NCI-H446 (cell line): Measurements from ENCODE around the gene NPAS3.

Source experiments
- DNase-seq, 2 experiments: peaks; one replicate each; lab custom pipeline; 2025; lab: John Stamatoyannopoulos, UW

The NPAS3 gene

GRCh38 chr14:33587791-33588190 lies 649.1 kb downstream of the NPAS3 start:
- no peak for DNase-seq

- DNase-seq = no peak
These were observed 650.1 kb downstream of the NPAS3 start for GRCh38 chr14:33588771-33589170.

GRCh38 chr14:33589334-33589733 lies 650.7 kb downstream of the NPAS3 start:
- DNase-seq = no peak

- no peak for DNase-seq
These were observed 652.4 kb downstream of the NPAS3 start for GRCh38 chr14:33590891-33591630.

- DNase-seq = no peak
These were observed 653.6 kb downstream of the NPAS3 start for GRCh38 chr14:33592297-33592696.

GRCh38 chr14:33596211-33597080 lies 657.8 kb downstream of the NPAS3 start:
- no peak for DNase-seq

- DNase-seq = no peak
These were observed 659.9 kb downstream of the NPAS3 start for GRCh38 chr14:33598582-33598981.

- DNase-seq = no peak
These were observed 663.7 kb downstream of the NPAS3 start for GRCh38 chr14:33602396-33602795.

- no peak for DNase-seq
These were observed 667.9 kb downstream of the NPAS3 start for GRCh38 chr14:33606591-33606990.

GRCh38 chr14:33609582-33609981 lies 670.9 kb downstream of the NPAS3 start:
- no peak for DNase-seq

GRCh38 chr14:33610121-33610520 lies 671.4 kb downstream of the NPAS3 start:
- DNase-seq = no peak

- no peak for DNase-seq
These were observed 672.9 kb downstream of the NPAS3 start for GRCh38 chr14:33611405-33612196.

GRCh38 chr14:33612197-33612505 lies 673.5 kb downstream of the NPAS3 start:
- DNase-seq = no peak

- no peak for DNase-seq
These were observed 678.5 kb downstream of the NPAS3 start for GRCh38 chr14:33617154-33617553.

GRCh38 chr14:33618361-33619105 lies 679.9 kb downstream of the NPAS3 start:
- DNase-seq = no peak

- no peak for DNase-seq
These were observed 683.8 kb downstream of the NPAS3 start for GRCh38 chr14:33622496-33622895.

- no peak for DNase-seq
These were observed 691.1 kb downstream of the NPAS3 start for GRCh38 chr14:33629792-33630191.

- DNase-seq = no peak
These were observed 692.3 kb downstream of the NPAS3 start for GRCh38 chr14:33631021-33631420.

- peak in 1 of 2 experiments; percentile 9 for DNase-seq
These were observed 692.8 kb downstream of the NPAS3 start for GRCh38 chr14:33631441-33631840.

- DNase-seq = no peak
These were observed 696.0 kb downstream of the NPAS3 start for GRCh38 chr14:33634631-33635030.

- DNase-seq = no peak
These were observed 698.0 kb downstream of the NPAS3 start for GRCh38 chr14:33636716-33637115.

GRCh38 chr14:33642080-33642479 lies 703.4 kb downstream of the NPAS3 start:
- no peak for DNase-seq
